ENCODE measurements around the gene VAV3.

Gene VAV3

GRCh38 chr1:107593501-107594209, 371.3 kb downstream of the VAV3 start:
- Histone ChIP-seq H3K27ac (ENCODE audit: low read depth, low read length) (no peak overlapping the region), H3K9ac (ENCODE audit: low read length) (no peak overlapping the region), H3K4me1 (ENCODE audit: insufficient read depth, low read length) (peaks cover 27% of the 10 kb centered on the region), H3K36me3 (ENCODE audit: insufficient read depth, low read length) (no peaks in the 10 kb centered on the region), H3K27me3 (ENCODE audit: control insufficient read depth in 1 of 2, insufficient read depth in 2 of 2, low read length in 2 of 2) (no peaks in the 10 kb centered on the region), H3K4me3 (ENCODE audit: low read depth in 1 of 2, low read length in 2 of 2) (no peak overlapping the region), H3K9me3 (ENCODE audit: low read length) (no peaks in the 10 kb centered on the region)

- no peaks in the 10 kb centered on the region for H3K36me3 ChIP-seq (ENCODE audit: insufficient read depth, low read length)
- H3K27ac ChIP-seq (ENCODE audit: low read depth, low read length), result no peak overlapping the region
- H3K4me3 ChIP-seq (ENCODE audit: low read depth in 1 of 2, low read length in 2 of 2), result no peak overlapping the region
- H3K4me1 ChIP-seq (ENCODE audit: insufficient read depth, low read length), result peaks cover 22% of the 10 kb centered on the region
- no peak overlapping the region for H3K9ac ChIP-seq (ENCODE audit: low read length)
- H3K9me3 ChIP-seq (ENCODE audit: low read length), result no peaks in the 10 kb centered on the region
- H3K27me3 ChIP-seq (ENCODE audit: control insufficient read depth in 1 of 2, insufficient read depth in 2 of 2, low read length in 2 of 2), result no peaks in the 10 kb centered on the region
Observed at GRCh38 chr1:107590900-107591622, 373.9 kb downstream of the VAV3 start.

GRCh38 chr1:107590087-107590486, 374.9 kb downstream of the VAV3 start:
- H3K9me3 ChIP-seq (ENCODE audit: low read length), result no peaks in the 10 kb centered on the region
- no peaks in the 10 kb centered on the region for H3K27me3 ChIP-seq (ENCODE audit: control insufficient read depth in 1 of 2, insufficient read depth in 2 of 2, low read length in 2 of 2)
- peaks cover 20% of the 10 kb centered on the region for H3K4me1 ChIP-seq (ENCODE audit: insufficient read depth, low read length)
- H3K36me3 ChIP-seq (ENCODE audit: insufficient read depth, low read length), result no peaks in the 10 kb centered on the region
- H3K9ac ChIP-seq (ENCODE audit: low read length), result no peak overlapping the region
- H3K27ac ChIP-seq (ENCODE audit: low read depth, low read length), result no peak overlapping the region
- H3K4me3 ChIP-seq (ENCODE audit: low read depth in 1 of 2, low read length in 2 of 2), result no peak overlapping the region

- Histone ChIP-seq H3K9ac (ENCODE audit: low read length) (no peak overlapping the region), H3K4me1 (ENCODE audit: insufficient read depth, low read length) (peaks cover 3% of the 10 kb centered on the region), H3K27ac (ENCODE audit: low read depth, low read length) (no peak overlapping the region), H3K27me3 (ENCODE audit: control insufficient read depth in 1 of 2, insufficient read depth in 2 of 2, low read length in 2 of 2) (no peaks in the 10 kb centered on the region), H3K4me3 (ENCODE audit: low read depth in 1 of 2, low read length in 2 of 2) (no peak overlapping the region), H3K9me3 (ENCODE audit: low read length) (no peaks in the 10 kb centered on the region), H3K36me3 (ENCODE audit: insufficient read depth, low read length) (no peaks in the 10 kb centered on the region)
Observed at GRCh38 chr1:107588321-107588720, 376.7 kb downstream of the VAV3 start.

GRCh38 chr1:107575226-107575625, 389.8 kb downstream of the VAV3 start:
- Histone ChIP-seq H3K9me3 (ENCODE audit: low read length) (no peaks in the 10 kb centered on the region), H3K36me3 (ENCODE audit: insufficient read depth, low read length) (no peaks in the 10 kb centered on the region), H3K4me1 (ENCODE audit: insufficient read depth, low read length) (peaks cover 13% of the 10 kb centered on the region), H3K27me3 (ENCODE audit: control insufficient read depth in 1 of 2, insufficient read depth in 2 of 2, low read length in 2 of 2) (no peaks in the 10 kb centered on the region), H3K9ac (ENCODE audit: low read length) (no peak overlapping the region), H3K4me3 (ENCODE audit: low read depth in 1 of 2, low read length in 2 of 2) (no peak overlapping the region), H3K27ac (ENCODE audit: low read depth, low read length) (no peak overlapping the region)

GRCh38 chr1:107574044-107574443, 390.9 kb downstream of the VAV3 start:
- no peaks in the 10 kb centered on the region for H3K27me3 ChIP-seq (ENCODE audit: control insufficient read depth in 1 of 2, insufficient read depth in 2 of 2, low read length in 2 of 2)
- H3K4me1 ChIP-seq (ENCODE audit: insufficient read depth, low read length), result peaks cover 13% of the 10 kb centered on the region
- no peak overlapping the region for H3K9ac ChIP-seq (ENCODE audit: low read length)
- no peaks in the 10 kb centered on the region for H3K36me3 ChIP-seq (ENCODE audit: insufficient read depth, low read length)
- no peak overlapping the region for H3K4me3 ChIP-seq (ENCODE audit: low read depth in 1 of 2, low read length in 2 of 2)
- no peaks in the 10 kb centered on the region for H3K9me3 ChIP-seq (ENCODE audit: low read length)
- H3K27ac ChIP-seq (ENCODE audit: low read depth, low read length), result no peak overlapping the region

- H3K36me3 ChIP-seq (ENCODE audit: insufficient read depth, low read length), result no peaks in the 10 kb centered on the region
- H3K4me1 ChIP-seq (ENCODE audit: insufficient read depth, low read length), result peaks cover 13% of the 10 kb centered on the region
- H3K9me3 ChIP-seq (ENCODE audit: low read length), result no peaks in the 10 kb centered on the region
- H3K4me3 ChIP-seq (ENCODE audit: low read depth in 1 of 2, low read length in 2 of 2), result no peak overlapping the region
- H3K27me3 ChIP-seq (ENCODE audit: control insufficient read depth in 1 of 2, insufficient read depth in 2 of 2, low read length in 2 of 2), result no peaks in the 10 kb centered on the region
- no peak overlapping the region for H3K27ac ChIP-seq (ENCODE audit: low read depth, low read length)
- no peak overlapping the region for H3K9ac ChIP-seq (ENCODE audit: low read length)
Observed at GRCh38 chr1:107572674-107573211, 392.2 kb downstream of the VAV3 start.

GRCh38 chr1:107570768-107571167, 394.2 kb downstream of the VAV3 start:
- no peak overlapping the region for H3K27ac ChIP-seq (ENCODE audit: low read depth, low read length)
- H3K9ac ChIP-seq (ENCODE audit: low read length), result no peak overlapping the region
- no peak overlapping the region for H3K4me3 ChIP-seq (ENCODE audit: low read depth in 1 of 2, low read length in 2 of 2)
- H3K27me3 ChIP-seq (ENCODE audit: control insufficient read depth in 1 of 2, insufficient read depth in 2 of 2, low read length in 2 of 2), result no peaks in the 10 kb centered on the region
- H3K36me3 ChIP-seq (ENCODE audit: insufficient read depth, low read length), result no peaks in the 10 kb centered on the region
- H3K9me3 ChIP-seq (ENCODE audit: low read length), result no peaks in the 10 kb centered on the region
- peaks cover 13% of the 10 kb centered on the region for H3K4me1 ChIP-seq (ENCODE audit: insufficient read depth, low read length)

GRCh38 chr1:107563441-107563840, 401.5 kb downstream of the VAV3 start:
- Histone ChIP-seq H3K9ac (ENCODE audit: low read length) (no peak overlapping the region), H3K4me3 (ENCODE audit: low read depth in 1 of 2, low read length in 2 of 2) (no peak overlapping the region), H3K27me3 (ENCODE audit: control insufficient read depth in 1 of 2, insufficient read depth in 2 of 2, low read length in 2 of 2) (no peaks in the 10 kb centered on the region), H3K27ac (ENCODE audit: low read depth, low read length) (no peak overlapping the region), H3K9me3 (ENCODE audit: low read length) (no peaks in the 10 kb centered on the region), H3K36me3 (ENCODE audit: insufficient read depth, low read length) (no peaks in the 10 kb centered on the region), H3K4me1 (ENCODE audit: insufficient read depth, low read length) (no peaks in the 10 kb centered on the region)

GRCh38 chr1:107559881-107560280, 405.1 kb downstream of the VAV3 start:
- Histone ChIP-seq H3K27me3 (ENCODE audit: control insufficient read depth in 1 of 2, insufficient read depth in 2 of 2, low read length in 2 of 2) (no peaks in the 10 kb centered on the region), H3K27ac (ENCODE audit: low read depth, low read length) (no peak overlapping the region), H3K4me3 (ENCODE audit: low read depth in 1 of 2, low read length in 2 of 2) (no peak overlapping the region), H3K9me3 (ENCODE audit: low read length) (no peaks in the 10 kb centered on the region), H3K9ac (ENCODE audit: low read length) (no peak overlapping the region), H3K4me1 (ENCODE audit: insufficient read depth, low read length) (peaks cover 8% of the 10 kb centered on the region), H3K36me3 (ENCODE audit: insufficient read depth, low read length) (no peaks in the 10 kb centered on the region)

- Histone ChIP-seq H3K4me1 (ENCODE audit: insufficient read depth, low read length) (peaks cover 8% of the 10 kb centered on the region), H3K36me3 (ENCODE audit: insufficient read depth, low read length) (no peaks in the 10 kb centered on the region), H3K27me3 (ENCODE audit: control insufficient read depth in 1 of 2, insufficient read depth in 2 of 2, low read length in 2 of 2) (no peaks in the 10 kb centered on the region), H3K9me3 (ENCODE audit: low read length) (no peaks in the 10 kb centered on the region), H3K27ac (ENCODE audit: low read depth, low read length) (no peak overlapping the region), H3K9ac (ENCODE audit: low read length) (no peak overlapping the region), H3K4me3 (ENCODE audit: low read depth in 1 of 2, low read length in 2 of 2) (no peak overlapping the region)
Observed at GRCh38 chr1:107557095-107557494, 407.9 kb downstream of the VAV3 start.

Measured in muscle layer of colon (tissue), 2 donors.